IPS-18c (cell line): ENCODE results near the gene LRP1.

Experiments used
- H3K4me3 ChIP-seq: 2 replicates; pipeline ENCODE4 v1.7.0; 2013; ENCODE audit warnings: low read depth, mild to moderate bottlenecking, low read length, moderate library complexity; ENCODE audit not compliant: insufficient read depth
- H3K9me3 ChIP-seq: one replicate; pipeline ENCODE4 v1.6.1; 2013; ENCODE audit warnings: mild to moderate bottlenecking, low read length, moderate library complexity; ENCODE audit not compliant: control insufficient read depth, insufficient read depth

Gene LRP1

GRCh38 chr12:57216921-57217879, 88.9 kb downstream of the LRP1 start:
- peak overlapping the region; percentile 58 for H3K4me3 ChIP-seq
- peaks cover 2% of the 10 kb centered on the region for H3K9me3 ChIP-seq

GRCh38 chr12:57218030-57218853, 90.0 kb downstream of the LRP1 start:
- no peak overlapping the region for H3K4me3 ChIP-seq

GRCh38 chr12:57219205-57219992, 91.1 kb downstream of the LRP1 start:
- Histone ChIP-seq H3K4me3 (peak overlapping the region; percentile 38; the same call in 1 of the 2 replicates), H3K9me3 (peaks cover 6% of the 10 kb centered on the region)

More at GRCh38 chr12:57218030-57218853, 90.0 kb downstream of the LRP1 start:
- H3K9me3 ChIP-seq = peaks cover 4% of the 10 kb centered on the region

GRCh38 chr12:57219993-57220754, 91.9 kb downstream of the LRP1 start:
- Histone ChIP-seq H3K9me3 (peaks cover 6% of the 10 kb centered on the region), H3K4me3 (peak overlapping the region; percentile 38; the same call in 1 of the 2 replicates)

- peaks cover 6% of the 10 kb centered on the region for H3K9me3 ChIP-seq
- no peak overlapping the region for H3K4me3 ChIP-seq
Observed at GRCh38 chr12:57220770-57221168, 92.5 kb downstream of the LRP1 start.

GRCh38 chr12:57221169-57221917, 93.1 kb downstream of the LRP1 start:
- H3K9me3 ChIP-seq = peaks cover 6% of the 10 kb centered on the region
- H3K4me3 ChIP-seq = peak overlapping the region; percentile 20; the same call in 1 of the 2 replicates

- Histone ChIP-seq H3K9me3 (peaks cover 6% of the 10 kb centered on the region), H3K4me3 (no peak overlapping the region)
Observed at GRCh38 chr12:57222286-57223190, 94.3 kb downstream of the LRP1 start.

GRCh38 chr12:57223191-57224165, 95.2 kb downstream of the LRP1 start:
- Histone ChIP-seq H3K9me3 (peaks cover 4% of the 10 kb centered on the region), H3K4me3 (no peak overlapping the region)

- peaks cover 4% of the 10 kb centered on the region for H3K9me3 ChIP-seq
Observed at GRCh38 chr12:57224278-57224972, 96.1 kb downstream of the LRP1 start.

GRCh38 chr12:57224973-57225679, 96.8 kb downstream of the LRP1 start:
- no peak overlapping the region for H3K4me3 ChIP-seq
- H3K9me3 ChIP-seq = peaks cover 4% of the 10 kb centered on the region

More at GRCh38 chr12:57224278-57224972, 96.1 kb downstream of the LRP1 start:
- H3K4me3 ChIP-seq = no peak overlapping the region

- no peak overlapping the region; the same call in none of the 2 replicates for H3K4me3 ChIP-seq
- H3K9me3 ChIP-seq = peaks cover 4% of the 10 kb centered on the region
Observed at GRCh38 chr12:57225680-57226210, 97.5 kb downstream of the LRP1 start.

GRCh38 chr12:57226588-57227314, 98.5 kb downstream of the LRP1 start:
- peaks cover 4% of the 10 kb centered on the region for H3K9me3 ChIP-seq
- peak overlapping the region; percentile 53 for H3K4me3 ChIP-seq
